CD4-positive, alpha-beta T cell treated with Interleukin-15 for 1 hour (primary cell): Measurements from ENCODE around the gene KRTAP5-4.
"Not testable (repeated sequence)": the region's sequence is repeated elsewhere in the genome, so short reads cannot be mapped to it uniquely, and the experiment has no call there.

ENCODE experiments used
- DNase-seq: peaks from one replicate; pipeline ENCODE4 v3.0.0-alpha.2; 2020

Gene KRTAP5-4

DNA sequence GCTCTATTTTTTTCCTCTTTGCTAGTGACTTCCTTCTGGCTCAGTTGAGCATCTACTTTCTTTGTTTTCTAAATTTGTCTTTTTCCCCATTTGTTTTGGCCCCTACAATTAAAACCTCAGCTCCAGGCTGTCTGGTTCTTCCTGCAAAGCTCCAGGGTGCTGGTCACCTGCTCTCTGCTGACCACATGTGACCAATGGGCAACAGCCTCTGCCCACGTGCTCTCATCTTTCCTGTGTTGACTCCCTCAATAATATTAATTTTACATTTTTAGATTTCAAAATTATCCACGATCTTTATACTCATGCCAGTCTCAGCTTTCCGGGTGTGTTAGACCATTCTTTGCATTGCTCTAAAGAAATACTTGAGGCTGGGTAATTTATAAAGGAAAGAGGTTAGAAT is 23.5 kb downstream of the KRTAP5-4 start:
- not testable (repeated sequence) for DNase-seq

- no peak for DNase-seq
These were observed 24.0 kb downstream of the KRTAP5-4 start, which contains the start of gene KRTAP5-2 for GRCh38 chr11:1597994-1598380. KRTAP5-2 (minus strand) TSS chr11:1598294; CDS start chr11:1598250, 44 bp downstream.

DNA sequence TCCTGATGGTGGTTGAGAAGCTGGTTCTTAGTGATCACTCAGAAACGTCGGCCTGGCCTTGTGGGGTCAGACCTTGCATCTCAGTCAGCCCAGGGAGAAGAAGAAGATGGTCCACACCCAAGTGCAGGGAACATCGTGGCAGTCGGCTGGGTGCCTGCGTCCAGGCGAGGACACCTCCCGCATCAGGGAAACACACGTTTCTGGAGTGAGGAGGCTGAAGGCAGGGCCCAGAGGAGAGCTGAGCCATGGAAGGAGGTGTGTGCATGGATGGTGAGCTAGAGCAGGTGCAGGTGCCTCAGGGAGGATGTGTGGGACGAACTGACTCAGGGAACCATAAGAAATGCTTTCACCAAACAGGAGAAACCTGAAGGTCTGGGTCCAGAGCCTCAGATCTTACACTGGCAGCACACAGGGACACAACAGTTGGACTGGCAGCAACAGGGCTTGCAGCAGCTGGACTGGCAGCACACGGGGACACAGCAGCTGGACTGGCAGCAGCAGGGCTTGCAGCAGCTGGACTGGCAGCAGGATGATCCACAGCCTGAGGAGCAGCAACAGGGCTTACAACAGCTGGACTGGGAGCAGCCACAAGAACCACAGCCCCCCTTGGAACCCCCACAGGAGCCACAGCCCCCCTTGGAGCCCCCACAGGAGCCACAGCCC is 24.5 kb downstream of the KRTAP5-4 start:
- no peak for DNase-seq

DNA sequence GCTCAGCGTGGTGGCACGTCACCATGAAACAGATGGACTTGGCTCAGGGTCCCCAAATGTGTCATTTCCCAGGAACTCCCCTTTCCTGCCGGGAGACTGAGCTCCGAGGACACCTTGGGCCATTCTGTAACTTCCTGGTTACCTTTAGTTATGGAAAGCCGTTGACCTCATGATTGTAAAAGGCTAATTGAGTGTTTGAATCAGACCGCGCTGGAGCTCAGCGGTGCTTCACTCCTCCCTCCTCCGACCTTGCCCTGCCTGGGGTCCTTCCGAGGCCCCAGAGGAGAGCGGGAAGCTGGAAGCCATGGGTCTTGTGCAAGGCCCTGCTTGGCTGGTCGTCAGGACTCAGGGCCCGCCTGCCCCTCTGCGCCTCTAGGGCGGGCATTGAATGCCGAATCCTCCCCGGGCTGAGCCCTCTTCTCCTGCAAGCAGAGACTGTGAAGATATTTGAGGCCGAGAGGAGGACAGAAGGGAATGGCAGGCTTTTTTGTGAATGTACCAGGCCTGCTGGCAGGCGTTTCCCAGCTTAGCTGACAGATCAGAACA is 25.3 kb downstream of the KRTAP5-4 start:
- not testable (repeated sequence) for DNase-seq

DNA sequence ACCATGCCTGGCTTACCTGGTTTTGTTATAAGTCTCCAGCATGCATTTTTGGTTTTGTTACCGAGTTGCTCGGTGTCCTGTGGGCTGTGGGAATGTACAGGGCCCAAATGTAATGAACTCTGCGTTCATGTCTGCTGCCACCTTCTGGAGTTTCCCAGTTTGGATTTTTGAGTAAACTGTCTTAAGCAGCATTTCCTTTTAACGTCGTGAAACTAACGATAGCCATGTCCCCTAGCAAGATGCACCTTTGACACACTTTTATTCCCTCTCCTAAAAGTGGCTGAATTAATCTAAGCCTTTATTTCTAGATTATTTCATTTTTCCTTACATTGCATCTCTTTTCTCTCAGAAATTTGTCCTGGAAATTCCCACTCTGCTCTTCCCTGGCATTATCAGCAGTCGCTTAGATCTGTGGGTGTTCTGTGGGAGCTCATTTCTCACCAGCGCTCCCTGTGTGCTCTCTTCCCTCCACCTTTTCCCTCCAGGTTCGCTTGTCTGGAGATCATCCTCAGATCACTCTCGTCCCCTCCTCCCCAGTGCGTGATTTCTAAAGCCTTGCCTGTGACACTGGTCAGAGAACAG is 25.9 kb downstream of the KRTAP5-4 start:
- DNase-seq = not testable (repeated sequence)

GRCh38 chr11:1592628-1593027 is 29.3 kb downstream of the KRTAP5-4 start:
- no peak for DNase-seq

DNA sequence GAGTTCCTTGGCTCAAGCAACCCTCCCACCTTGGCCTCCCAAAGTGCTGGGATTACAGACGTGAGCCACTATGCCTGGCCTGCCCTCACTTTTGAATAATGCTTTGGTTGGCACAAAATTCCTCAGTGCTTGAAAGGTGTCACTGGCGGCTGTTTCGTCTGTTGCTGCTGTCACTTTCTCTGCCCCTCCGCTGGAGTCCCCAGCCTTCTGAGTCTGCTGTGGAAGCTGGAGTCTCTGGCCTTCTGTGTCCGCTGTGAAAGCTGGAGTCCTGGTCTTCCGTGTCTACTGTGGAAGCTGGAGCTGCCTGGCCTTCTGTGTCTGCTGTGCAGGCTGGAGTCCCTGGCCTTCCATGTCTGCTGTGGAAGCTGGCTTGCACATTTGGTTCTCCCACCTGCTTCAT is 31.9 kb downstream of the KRTAP5-4 start:
- DNase-seq = no peak

DNA sequence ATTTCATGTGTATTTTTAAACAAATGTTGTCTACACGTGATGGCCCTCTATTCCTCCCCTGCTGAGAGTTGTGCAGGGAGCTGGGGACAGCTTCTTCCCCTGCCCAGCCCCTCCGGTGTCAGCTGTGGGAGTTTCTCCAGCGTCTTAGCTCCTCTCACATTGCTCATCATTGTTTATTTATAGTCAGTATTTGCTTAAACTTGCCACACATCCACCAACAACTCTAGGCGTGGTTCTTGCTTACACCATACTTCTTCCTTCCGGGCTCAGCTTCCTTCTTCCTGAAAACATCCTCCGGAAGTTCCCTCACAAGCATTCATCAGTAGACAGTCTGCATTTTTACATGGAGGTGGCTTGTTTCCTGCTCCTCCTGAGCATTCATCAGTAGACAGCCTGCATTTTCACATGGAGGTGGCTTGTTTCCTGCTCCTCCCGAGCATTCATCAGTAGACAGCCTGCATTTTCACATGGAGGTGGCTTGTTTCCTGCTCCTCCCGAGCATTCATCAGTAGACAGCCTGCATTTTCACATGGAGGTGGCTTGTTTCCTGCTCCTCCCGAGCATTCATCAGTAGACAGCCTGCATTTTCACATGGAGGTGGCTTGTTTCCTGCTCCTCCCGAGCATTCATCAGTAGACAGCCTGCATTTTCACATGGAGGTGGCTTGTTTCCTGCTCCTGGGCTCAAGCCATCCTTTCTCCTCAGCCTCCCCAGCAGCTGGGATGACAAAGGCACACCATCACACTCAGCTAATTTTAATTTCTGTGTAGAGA is 32.6 kb downstream of the KRTAP5-4 start:
- peak; percentile 46 for DNase-seq

GRCh38 chr11:1586699-1587098 is 35.2 kb downstream of the KRTAP5-4 start:
- DNase-seq = no peak

GRCh38 chr11:1584661-1585370 is 37.1 kb downstream of the KRTAP5-4 start, which contains the start of gene KRTAP5-1:
KRTAP5-1 (minus strand) TSS chr11:1585283; CDS start chr11:1585249, 34 bp downstream.
- DNase-seq = not testable (repeated sequence)

DNA sequence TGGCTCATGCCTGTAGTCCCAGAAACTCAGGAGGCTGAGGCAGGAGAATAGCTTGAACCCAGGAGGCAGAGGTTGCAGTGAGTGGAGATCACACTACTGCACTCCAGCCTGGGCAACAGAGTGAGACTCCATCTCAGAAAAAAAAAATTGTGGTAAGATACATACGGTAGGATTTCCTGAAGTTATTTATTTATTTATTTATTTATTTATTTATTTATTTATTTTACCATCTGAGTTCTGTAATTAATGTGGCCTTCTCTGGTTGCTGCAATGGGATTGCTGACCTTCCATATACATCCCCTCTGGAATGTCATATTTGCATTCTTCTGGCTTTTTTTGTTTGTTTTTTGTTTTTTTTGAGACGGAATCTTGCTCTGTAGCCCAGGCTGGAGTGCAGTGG is 39.0 kb downstream of the KRTAP5-4 start:
- not testable (repeated sequence) for DNase-seq

GRCh38 chr11:1581976-1582375 is 40.0 kb downstream of the KRTAP5-4 start:
- no peak for DNase-seq

DNA sequence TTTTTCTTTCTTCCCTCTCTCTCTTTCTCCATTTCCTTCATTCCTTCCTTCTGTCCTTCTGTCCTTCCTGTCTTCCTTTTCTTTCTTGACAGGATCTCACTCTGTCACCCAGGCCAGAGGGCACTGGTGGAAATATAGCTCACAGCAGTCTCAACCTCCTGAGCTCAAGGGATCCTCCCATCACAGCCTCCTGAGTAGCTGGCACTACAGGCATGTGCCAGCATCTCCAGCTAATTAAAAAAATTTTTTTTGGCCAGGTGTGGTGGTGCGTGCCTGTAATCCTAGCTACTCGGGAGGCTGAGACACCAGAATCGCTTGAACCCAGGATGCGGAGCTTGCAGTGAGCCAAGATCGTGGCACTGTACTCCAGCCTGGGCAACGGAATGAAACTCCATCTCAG is 45.1 kb downstream of the KRTAP5-4 start:
- no peak for DNase-seq

GRCh38 chr11:1575756-1576155 is 46.2 kb downstream of the KRTAP5-4 start:
- DNase-seq = not testable (repeated sequence)

GRCh38 chr11:1574933-1575242 is 47.0 kb downstream of the KRTAP5-4 start:
- DNase-seq = no peak

GRCh38 chr11:1574238-1574932 is 47.6 kb downstream of the KRTAP5-4 start:
- DNase-seq = peak; percentile 76

GRCh38 chr11:1573903-1574237 is 48.1 kb downstream of the KRTAP5-4 start:
- no peak for DNase-seq

DNA sequence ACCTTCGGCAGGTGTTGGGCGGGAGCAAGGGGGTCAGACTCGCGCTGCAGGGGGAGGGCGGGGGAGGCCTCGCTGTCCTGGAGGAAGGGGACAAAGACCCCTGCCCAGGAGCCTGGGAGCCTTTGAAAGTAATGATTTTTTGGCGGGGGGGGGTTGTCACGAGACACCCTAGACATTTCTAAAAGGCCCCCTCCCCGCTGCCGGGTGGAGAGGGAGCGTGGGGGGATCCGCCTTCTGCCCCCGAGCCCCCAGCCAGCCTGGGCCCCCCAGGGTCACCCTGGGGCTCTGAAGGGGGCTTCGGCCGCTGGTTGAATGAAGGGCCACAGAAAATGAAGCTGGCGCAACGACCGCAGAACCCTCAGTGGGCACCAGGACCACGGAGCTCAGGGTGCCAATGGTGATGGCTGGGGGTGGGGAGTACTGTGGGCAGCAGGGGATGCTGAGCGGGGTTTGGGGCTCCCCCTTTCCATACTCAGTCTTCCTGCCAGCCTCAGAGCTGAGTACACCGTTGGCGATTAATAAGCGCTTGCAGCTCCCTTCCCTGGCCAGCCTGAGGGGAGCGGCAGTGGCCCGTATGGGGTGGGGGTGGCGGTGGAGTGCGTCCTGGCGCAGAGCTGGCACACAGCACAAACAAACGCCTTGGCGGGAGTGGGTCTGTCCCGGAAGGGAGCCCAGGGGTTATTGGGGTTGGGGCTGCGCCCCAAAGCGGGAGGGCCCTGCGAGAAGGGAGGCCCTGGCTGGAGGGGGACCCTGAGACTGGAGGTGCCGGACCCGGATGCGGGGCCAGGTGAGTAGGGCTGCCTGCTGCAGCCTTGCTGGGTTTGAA is 48.6 kb downstream of the KRTAP5-4 start:
- no peak for DNase-seq

DNA sequence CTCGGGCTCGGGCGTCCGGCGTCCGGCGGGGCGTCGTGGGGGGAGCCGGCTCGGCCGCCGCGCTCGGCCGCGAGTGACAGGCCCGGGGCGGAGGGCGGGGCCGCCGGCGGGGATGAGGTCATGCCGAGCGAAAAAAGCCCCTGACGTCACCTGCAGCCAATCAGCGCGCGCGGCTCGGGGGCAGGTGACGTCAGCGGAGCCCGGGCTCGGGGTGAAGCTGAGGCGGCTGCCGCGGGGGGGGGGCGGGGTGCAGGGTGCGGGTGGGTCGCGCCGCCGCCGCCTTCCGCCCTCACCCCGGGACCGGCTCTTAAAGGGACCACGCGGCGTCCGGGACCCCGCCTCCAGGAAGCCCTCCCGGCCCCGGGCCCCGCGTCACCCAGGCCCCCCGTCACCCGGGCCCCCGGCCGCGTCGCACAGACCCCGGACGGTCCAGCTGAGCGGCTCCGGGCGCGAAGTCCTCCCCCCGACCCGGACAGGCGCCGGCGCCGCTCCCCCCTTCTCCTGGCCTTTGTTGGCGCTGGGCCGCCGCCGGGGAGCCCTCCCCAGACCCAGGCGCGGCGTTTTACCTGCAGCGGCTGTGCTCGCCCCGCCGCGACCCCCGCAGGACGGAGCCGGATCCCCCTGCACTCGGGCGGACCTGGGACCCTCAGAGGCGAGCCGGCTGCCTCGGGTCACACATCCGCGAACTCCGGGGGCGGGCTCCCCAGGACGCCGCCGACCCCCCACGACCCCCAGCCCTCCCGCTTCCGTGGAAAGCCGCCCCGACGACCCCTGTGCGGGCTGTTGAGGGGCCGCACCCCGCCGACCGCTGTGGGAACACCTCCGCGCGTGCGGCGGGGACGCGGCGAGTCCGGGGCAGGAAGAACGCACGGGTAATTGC is 49.5 kb downstream of the KRTAP5-4 start, which contains the start of gene DUSP8:
DUSP8 (minus strand) TSS at position 75 of the 880 bp plus-strand sequence. CDS start 6,445 bp downstream, outside the sequence.
- peak; percentile 95 for DNase-seq

DNA sequence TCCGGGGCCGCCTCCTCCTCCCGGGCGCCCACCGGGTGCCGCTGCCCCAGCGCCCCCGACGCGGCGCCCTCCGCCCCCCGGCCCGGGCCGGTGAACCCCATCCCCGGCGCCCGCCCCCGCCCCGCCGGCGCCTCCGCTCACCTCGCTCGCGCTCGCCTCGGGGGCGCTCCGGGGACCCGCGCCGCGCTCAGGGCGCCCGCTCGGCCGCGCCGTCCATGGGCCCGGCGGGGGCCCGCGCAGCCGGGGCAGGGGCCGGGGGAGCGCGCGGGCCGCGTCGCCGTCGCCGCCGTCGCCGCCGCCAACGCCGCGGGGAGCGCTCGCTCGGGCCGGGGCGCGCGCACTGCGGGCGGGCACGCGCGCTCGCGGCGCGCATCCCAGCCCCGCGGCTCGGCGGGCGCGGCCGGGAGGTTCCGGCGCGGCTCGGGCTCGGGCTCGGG is 50.2 kb downstream of the KRTAP5-4 start:
- DNase-seq = no peak
